Measurements from ENCODE around the gene ELOVL5.
A peak's percentile ranks its signal among the peaks of the same experiment; 100 is the strongest.

ELOVL5 gene

GRCh38 chr6:53369051-53369450 lies 20.3 kb upstream of the ELOVL5 start:
- TF ChIP-seq GATA3 (IDR thresholded peaks at IDR 0.05; ENCODE audit: low read depth, low read length) (no peak), GATA2 (IDR thresholded peaks at IDR 0.05; ENCODE audit: low read depth, low read length) (no peak)

- TF ChIP-seq GATA2 (IDR thresholded peaks at IDR 0.05; ENCODE audit: low read depth, low read length) (no peak), GATA3 (IDR thresholded peaks at IDR 0.05; ENCODE audit: low read depth, low read length) (no peak)
Observed at GRCh38 chr6:53366128-53366641, 17.4 kb upstream of the ELOVL5 start.

GRCh38 chr6:53363341-53364079 lies 14.8 kb upstream of the ELOVL5 start:
- TF ChIP-seq GATA3 (IDR thresholded peaks at IDR 0.05; ENCODE audit: low read depth, low read length) (no peak), GATA2 (IDR thresholded peaks at IDR 0.05; ENCODE audit: low read depth, low read length) (no peak)

- TF ChIP-seq GATA2 (IDR thresholded peaks at IDR 0.05; ENCODE audit: low read depth, low read length) = no peak
- no peak for TF ChIP-seq GATA3 (IDR thresholded peaks at IDR 0.05; ENCODE audit: low read depth, low read length)
Observed at GRCh38 chr6:53361549-53362031, 12.8 kb upstream of the ELOVL5 start.

- TF ChIP-seq GATA2 (IDR thresholded peaks at IDR 0.05; ENCODE audit: low read depth, low read length) (no peak), GATA3 (IDR thresholded peaks at IDR 0.05; ENCODE audit: low read depth, low read length) (no peak)
Observed at GRCh38 chr6:53360093-53360912, 11.6 kb upstream of the ELOVL5 start.

GRCh38 chr6:53359843-53360092 lies 11.0 kb upstream of the ELOVL5 start:
- TF ChIP-seq GATA3 (IDR thresholded peaks at IDR 0.05; ENCODE audit: low read depth, low read length) (no peak), GATA2 (IDR thresholded peaks at IDR 0.05; ENCODE audit: low read depth, low read length) (no peak)

GRCh38 chr6:53359095-53359842 lies 10.5 kb upstream of the ELOVL5 start:
- TF ChIP-seq GATA3 (IDR thresholded peaks at IDR 0.05; ENCODE audit: low read depth, low read length) (no peak), GATA2 (IDR thresholded peaks at IDR 0.05; ENCODE audit: low read depth, low read length) (peak; percentile 19; the same call in 1 of the 2 replicates)

- no peak for TF ChIP-seq GATA2 (IDR thresholded peaks at IDR 0.05; ENCODE audit: low read depth, low read length)
- no peak for TF ChIP-seq GATA3 (IDR thresholded peaks at IDR 0.05; ENCODE audit: low read depth, low read length)
Observed at GRCh38 chr6:53358440-53359094, 9.8 kb upstream of the ELOVL5 start.

GRCh38 chr6:53357576-53358360 lies 9.0 kb upstream of the ELOVL5 start:
- TF ChIP-seq GATA3 (IDR thresholded peaks at IDR 0.05; ENCODE audit: low read depth, low read length) = no peak
- TF ChIP-seq GATA2 (IDR thresholded peaks at IDR 0.05; ENCODE audit: low read depth, low read length) = no peak

GRCh38 chr6:53353624-53354023 lies 4.9 kb upstream of the ELOVL5 start:
- TF ChIP-seq GATA3 (IDR thresholded peaks at IDR 0.05; ENCODE audit: low read depth, low read length) (no peak), GATA2 (IDR thresholded peaks at IDR 0.05; ENCODE audit: low read depth, low read length) (no peak)

GRCh38 chr6:53352360-53352759 lies 3.6 kb upstream of the ELOVL5 start:
- TF ChIP-seq GATA2 (IDR thresholded peaks at IDR 0.05; ENCODE audit: low read depth, low read length) (no peak), GATA3 (IDR thresholded peaks at IDR 0.05; ENCODE audit: low read depth, low read length) (no peak)

GRCh38 chr6:53349209-53349693 lies 501 bp upstream of the ELOVL5 start:
- no peak for TF ChIP-seq GATA3 (IDR thresholded peaks at IDR 0.05; ENCODE audit: low read depth, low read length)
- TF ChIP-seq GATA2 (IDR thresholded peaks at IDR 0.05; ENCODE audit: low read depth, low read length) = no peak

- no peak for TF ChIP-seq GATA2 (IDR thresholded peaks at IDR 0.05; ENCODE audit: low read depth, low read length)
- no peak for TF ChIP-seq GATA3 (IDR thresholded peaks at IDR 0.05; ENCODE audit: low read depth, low read length)
Observed at GRCh38 chr6:53347921-53348370, 804 bp downstream of the ELOVL5 start.

Measured in SH-SY5Y (cell line).